Dermis blood vessel endothelial cell (primary cell): ENCODE data around the gene GDNF. TPM values are rescaled to one million over a fixed set of nuclear protein-coding genes. Genes with fewer than 3 reads are reported as not detected.

Experiments
- DNase-seq: peaks from one replicate; pipeline ENCODE4 v3.0.0; 2010
- total RNA-seq: library from RNA; depleted of rRNA; stranded (reverse); fragments of >200 nt; gene quantifications from 2 replicates; pipeline ENCODE4 v1.2.3, GENCODE V29; 2014

Gene GDNF
- total RNA-seq, 1 donor from 2014 or later: not detected

GRCh38 chr5:37846786-37847310, 7.0 kb upstream of the GDNF start:
- DNase-seq: no peak

DNA sequence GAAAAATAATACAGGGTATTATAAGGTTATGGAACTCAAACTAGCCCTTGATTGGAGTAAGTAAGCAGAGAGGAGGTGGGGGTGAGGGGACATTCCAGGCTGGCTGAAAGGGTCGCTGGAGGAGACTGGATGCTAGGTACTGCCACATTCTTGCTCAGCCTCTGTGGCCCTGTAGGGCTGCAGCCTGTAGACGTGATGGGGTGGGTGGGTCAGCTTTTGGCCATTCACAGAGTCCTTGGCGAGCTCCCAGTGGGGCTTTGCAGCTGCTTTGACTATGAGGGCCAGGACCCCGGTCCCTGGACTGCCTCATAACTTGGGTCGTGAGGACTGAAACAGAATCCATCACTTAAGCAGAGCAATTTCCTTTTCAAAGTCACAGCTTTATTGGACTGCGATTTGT, 4.2 kb upstream of the GDNF start:
- no peak for DNase-seq

GRCh38 chr5:37842048-37842447, 2.2 kb upstream of the GDNF start:
- DNase-seq: no peak

GRCh38 chr5:37841203-37841602, 1.4 kb upstream of the GDNF start:
- peak; percentile 53 for DNase-seq

DNA sequence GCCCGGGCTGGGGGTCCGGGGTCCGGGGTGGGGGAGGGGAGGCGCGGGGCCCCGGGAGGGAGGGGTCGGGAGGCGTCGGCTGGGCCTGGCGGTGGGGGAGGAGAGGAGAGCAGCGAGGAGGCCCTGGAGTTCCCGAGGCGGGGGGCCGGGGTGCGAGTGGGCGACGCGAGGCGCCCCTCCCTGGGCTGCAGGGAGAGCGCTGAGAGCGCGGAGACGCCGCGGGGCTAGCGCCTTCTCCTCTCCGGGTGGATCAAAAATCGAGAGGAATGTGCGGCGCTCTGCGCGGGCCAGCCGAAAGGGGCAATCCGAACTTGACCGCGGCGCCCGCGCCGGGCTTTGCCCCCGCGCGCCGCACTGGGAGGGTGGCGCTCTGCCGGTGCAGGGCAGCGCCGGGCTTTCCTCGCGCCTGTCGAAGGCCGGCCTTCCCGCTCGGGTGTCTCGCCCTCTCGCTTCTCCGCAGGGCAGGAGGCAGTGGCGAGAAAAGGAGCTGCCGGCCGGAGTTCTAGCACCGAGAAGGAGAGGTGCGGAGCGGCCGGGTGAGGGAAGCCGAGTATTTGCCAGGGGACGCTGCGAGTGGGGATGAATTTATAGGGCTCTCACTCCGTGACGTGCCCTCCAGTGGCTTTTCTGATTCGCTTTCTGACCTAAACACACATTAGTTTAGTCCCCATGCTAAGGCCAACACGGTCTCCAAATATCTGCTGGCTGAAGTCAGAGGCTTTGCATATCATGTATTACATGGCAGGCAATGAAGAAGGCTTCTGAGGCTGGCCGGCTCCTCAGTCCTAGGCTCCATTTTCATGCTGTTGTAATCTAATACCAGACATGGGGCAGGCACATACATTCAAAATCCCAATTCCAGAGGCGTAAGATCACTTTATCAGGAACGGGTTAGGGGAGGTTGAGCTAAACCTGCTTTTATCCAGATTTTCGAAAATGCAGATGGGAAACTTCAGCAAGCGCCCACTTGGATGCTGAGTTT, 503 bp upstream of the GDNF start:
- peak; percentile 53 for DNase-seq

DNA sequence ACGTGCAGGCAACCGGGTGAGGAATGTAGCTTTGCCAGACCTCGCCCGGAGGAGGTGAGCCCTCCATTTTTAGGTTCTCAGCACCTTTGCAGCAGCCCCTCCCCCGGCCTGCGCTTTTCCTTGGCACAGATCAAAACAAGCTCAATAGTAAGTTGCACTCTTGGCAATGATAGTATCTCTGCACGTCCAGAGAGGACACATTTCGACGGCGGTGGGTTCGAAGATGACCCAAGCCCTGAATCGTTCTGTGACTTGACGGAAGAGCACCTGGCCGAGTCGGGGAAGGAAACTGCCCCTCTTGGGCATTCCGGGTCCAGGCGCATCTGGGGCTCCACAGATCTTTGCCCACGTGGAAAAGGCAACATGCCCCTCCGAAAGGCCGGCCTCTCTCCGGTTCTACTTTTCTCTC, 904 bp downstream of the GDNF start:
- DNase-seq: no peak

GRCh38 chr5:37838152-37838932, 1.5 kb downstream of the GDNF start:
- peak; percentile 53 for DNase-seq

GRCh38 chr5:37837414-37838032, 2.3 kb downstream of the GDNF start:
- DNase-seq: peak; percentile 78

GRCh38 chr5:37836592-37837413, 3.0 kb downstream of the GDNF start:
- DNase-seq: peak; percentile 24

- DNase-seq: no peak
These were observed 3.6 kb downstream of the GDNF start for GRCh38 chr5:37836235-37836591.

GRCh38 chr5:37835380-37835973, 4.4 kb downstream of the GDNF start:
- DNase-seq: no peak

DNA sequence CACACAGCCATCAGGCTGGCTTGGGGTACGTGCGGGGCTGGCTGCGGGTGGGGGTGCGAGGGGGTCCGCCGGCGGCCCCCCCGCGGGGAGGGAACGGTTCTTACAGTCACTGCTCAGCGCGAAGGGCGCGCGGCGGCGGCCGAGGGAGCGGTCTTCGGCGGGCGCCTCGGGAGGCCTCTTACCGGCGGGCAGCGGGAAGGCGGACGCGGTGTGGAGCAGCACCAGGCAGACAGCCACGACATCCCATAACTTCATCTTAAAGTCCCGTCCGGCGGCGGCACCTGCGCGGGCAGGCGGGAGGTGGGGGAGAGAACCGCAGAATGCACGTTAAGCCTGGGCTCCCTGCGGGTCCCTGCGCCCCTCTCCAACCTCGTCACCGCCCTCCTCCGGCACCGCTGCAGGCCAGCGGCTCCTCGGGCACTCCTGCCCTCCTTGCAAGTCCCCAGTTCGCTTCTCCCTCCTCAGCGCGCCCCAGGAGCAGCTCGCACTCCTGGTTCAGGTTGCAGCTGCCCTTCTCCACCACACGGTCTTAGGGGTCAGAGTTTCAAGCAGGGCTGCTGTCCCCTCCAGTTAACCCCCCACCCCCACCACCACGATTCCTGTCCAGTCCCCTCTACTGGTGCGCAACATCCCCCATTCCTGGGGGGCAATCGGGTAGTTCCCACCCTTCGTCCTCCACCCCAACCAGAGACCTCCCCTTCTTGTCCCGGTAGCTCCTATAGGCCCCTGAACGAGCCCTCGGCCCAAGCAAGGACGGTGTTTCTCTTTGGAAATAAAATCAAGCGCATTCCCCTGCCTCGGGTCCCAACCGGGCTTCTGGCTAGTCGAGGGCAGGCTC, 5.1 kb downstream of the GDNF start:
- DNase-seq: peak; percentile 9

- no peak for DNase-seq
These were observed 5.9 kb downstream of the GDNF start for GRCh38 chr5:37833990-37834389.

DNA sequence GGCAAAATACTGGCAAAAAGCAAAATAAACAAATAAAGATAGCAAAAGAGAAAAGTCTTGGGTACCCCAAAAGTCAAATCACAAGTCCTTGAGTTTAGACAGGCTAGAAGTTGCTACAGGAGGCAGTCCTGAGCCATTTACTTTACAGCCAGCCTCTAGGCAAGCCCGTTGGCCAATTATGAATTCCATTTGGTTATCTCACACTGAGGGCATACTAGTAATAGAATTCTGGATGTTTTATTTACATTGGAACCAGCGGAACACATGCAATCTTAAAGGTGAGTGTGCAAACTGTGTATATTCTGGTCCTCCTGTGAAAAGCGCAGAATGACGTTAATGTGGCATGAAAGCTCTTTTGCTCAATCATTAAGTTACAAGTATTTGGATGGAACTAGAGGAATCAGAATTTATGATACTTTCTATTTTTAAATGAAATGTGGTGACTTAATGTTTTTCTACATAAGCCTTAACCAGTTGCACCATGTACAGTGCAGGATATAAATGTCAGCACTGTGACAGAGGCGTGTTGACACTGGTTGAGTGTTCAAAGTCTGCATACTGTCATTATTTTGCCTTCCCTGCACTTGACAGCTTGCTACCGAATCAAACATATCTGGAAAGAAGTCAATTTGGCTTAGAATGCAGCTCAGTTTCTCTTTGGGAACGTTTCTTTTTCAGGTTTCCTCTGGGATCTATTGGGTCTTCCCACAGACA, 7.9 kb downstream of the GDNF start:
- no peak for DNase-seq

- no peak for DNase-seq
These were observed 9.5 kb downstream of the GDNF start for GRCh38 chr5:37830348-37830747.

DNA sequence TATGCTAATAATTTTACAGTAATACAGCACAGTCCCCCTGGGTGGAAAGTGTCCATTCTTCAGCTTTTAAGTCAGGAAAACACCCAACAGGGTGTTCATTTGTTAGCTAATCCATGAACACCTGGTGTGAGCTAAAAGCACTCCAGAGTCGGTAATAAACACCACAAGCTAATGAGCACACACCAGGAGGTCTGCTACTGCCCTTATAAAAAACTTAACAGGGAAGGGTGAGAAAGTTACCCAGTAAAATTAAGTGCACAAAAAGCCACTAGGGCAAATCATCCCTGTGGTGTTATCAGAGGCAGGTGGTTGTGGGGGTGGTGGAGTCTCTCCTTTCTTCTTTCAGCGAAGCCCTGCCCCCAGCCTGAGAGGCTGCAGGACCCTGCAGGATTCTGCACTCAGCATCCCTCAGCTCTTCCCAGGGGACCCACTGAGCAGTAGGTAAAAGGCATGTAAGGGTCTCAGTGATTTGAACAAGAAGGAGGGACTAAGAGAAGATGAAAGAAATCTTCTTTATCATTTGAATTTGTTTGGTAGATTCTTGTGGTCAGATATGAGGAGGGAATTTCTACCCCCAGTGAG, 14.4 kb downstream of the GDNF start:
- DNase-seq: no peak

DNA sequence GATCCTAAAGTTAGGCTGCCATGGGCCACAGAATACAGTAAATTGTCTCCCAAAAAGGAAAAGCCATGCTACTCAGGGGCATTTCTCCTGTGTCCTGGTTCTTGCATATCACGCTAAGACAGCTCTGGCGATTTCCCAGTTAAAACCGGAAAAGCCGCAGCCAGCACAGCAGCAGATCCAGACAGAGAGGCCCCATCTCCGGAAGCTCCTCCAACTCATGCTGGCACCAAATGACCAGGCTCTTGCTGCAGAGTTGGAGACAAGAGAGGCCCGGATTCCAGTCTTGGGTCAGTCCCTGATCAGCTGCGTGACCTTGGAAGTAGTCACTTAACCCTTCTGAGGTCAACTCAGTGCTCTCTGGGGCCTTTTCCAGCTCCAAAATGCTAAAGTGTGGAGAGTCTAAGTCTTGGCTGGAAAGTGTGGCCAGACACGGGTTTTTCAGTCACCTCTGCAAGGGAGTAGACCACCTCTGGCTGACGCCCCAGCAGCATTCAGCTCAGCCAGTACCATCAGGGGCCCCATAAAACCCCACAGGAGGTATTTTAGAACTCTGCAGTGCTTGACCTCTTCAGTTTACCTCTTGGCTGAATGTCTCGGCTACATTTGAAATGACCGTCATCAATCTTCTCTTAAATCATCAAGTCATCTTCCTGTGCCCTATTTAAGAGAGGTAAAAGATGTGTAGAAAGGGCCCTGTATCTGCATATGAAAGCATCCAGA, 16.2 kb downstream of the GDNF start:
- peak; percentile 10 for DNase-seq

DNA sequence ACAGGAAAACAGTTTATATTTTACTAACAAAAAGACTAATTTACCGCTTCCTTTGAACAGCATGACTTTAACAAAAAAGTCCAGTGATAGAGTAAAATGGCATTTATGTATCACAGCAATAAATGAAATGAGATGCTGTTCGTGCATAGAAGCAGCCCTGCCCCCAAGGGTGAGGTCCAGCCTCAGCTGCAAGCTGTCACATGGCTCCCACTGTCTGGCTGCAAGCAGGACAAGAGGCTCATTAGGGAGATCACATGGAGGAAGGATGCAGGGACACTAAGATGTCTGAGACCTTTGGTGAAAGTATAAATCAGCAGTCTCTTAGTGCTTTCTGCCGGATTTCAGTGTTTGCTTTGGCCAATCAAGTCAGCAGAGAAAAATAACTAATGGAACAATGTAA, 23.0 kb downstream of the GDNF start:
- peak; percentile 34 for DNase-seq

DNA sequence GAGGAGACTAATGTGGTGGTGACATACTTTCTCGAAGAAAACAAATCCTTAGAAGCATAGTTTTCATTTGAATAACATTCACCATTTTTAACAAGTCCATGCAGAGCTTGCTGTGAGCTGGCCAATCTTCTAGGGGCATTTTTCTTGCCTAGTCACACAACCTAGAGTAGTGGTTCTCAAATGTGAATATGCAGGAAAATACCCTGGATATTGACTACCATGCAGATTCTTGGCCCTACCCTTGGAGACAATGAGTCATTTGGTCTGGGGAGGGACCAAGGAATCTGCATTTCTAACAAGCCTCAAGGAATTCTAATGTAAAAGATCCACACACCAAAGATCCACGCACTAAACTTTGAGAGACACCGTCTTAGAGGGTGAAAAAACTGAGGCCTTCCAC, 23.5 kb downstream of the GDNF start:
- DNase-seq: no peak
